Uterus (tissue), 4 donors: ENCODE measurements around the gene LRRC8B. TPM values are rescaled to one million over a fixed set of nuclear protein-coding genes. Genes with fewer than 3 reads are reported as not detected.

Source experiments
- DNase-seq, 2 donors: peaks; one replicate each; pipeline ENCODE4 v3.0.0-alpha.2; 2019 to 2020
- H3K27ac ChIP-seq, 2 donors: fragments of 200-600 bp; sonication (generic); 1 replicate in 1 of 2; 2 replicates in 1 of 2; pipeline ENCODE4 v1.5.1; 2016 to 2018
- H3K27me3 ChIP-seq, 2 donors: fragments of 200-600 bp; sonication (generic); one replicate each; pipeline ENCODE4 v1.5.1; 2018 to 2019; ENCODE audit warnings: control low read depth in 1 of 2
- H3K36me3 ChIP-seq, 2 donors: fragments of 200-600 bp; sonication (generic); one replicate each; pipeline ENCODE4 v1.5.1; 2019; ENCODE audit warnings: control low read depth in 1 of 2
- H3K4me1 ChIP-seq, 2 donors: fragments of 200-600 bp; sonication (generic); one replicate each; pipeline ENCODE4 v1.5.1; 2018 to 2019; ENCODE audit warnings: control low read depth in 1 of 2
- H3K4me3 ChIP-seq, 2 donors: fragments of 200-600 bp; sonication (generic); 1 replicate in 1 of 2; 2 replicates in 1 of 2; pipeline ENCODE4 v1.5.1; 2018 to 2019; ENCODE audit warnings: mild to moderate bottlenecking in 1 of 2
- H3K9me3 ChIP-seq, 2 donors: fragments of 200-600 bp; sonication (generic); one replicate each; pipeline ENCODE4 v1.5.1; 2019; ENCODE audit warnings: control low read depth in 1 of 2
- POLR2A ChIP-seq, 2 donors: fragments of 450-650 bp; IDR thresholded peaks; one replicate each; pipeline ENCODE4 v1.6.1; 2016; ENCODE audit warnings: antibody characterized with exemption in 2 of 2, mild to moderate bottlenecking in 1 of 2, moderate library complexity in 1 of 2
- intact Hi-C: fragments of 100-400 bp; cut with DNase I; formaldehyde crosslinking; loops from one replicate; pipeline ENCODE4 v1.15.1; 2023; ENCODE audit warnings: low total_unique reads
- total RNA-seq, 4 donors: library from RNA; depleted of rRNA in 3 of 4; stranded (reverse); fragments of >200 nt in 3 of 4; gene quantifications; one replicate each; pipeline versions ENCODE4 v1.1.0 to v1.2.4, GENCODE V29; 2014 to 2023
- TF ChIP-seq, protein P1 (sequence below), 4 experiments: fragments of 200-600 bp in 2 of 4; fragments of 450-650 bp in 2 of 4; sonication (generic) in 2 of 4; IDR thresholded peaks; one replicate each; pipeline ENCODE4 v1.5.1; 2016 to 2019; ENCODE audit warnings: antibody characterized with exemption in 4 of 4, mild to moderate bottlenecking in 2 of 4, moderate library complexity in 1 of 4
- donor health status: DM: yes; HTN: yes; CAD: no.

The LRRC8B gene
- total RNA-seq = 1 to 10 TPM; 1.0 to 9.8 (median 7.6) TPM

DNA sequence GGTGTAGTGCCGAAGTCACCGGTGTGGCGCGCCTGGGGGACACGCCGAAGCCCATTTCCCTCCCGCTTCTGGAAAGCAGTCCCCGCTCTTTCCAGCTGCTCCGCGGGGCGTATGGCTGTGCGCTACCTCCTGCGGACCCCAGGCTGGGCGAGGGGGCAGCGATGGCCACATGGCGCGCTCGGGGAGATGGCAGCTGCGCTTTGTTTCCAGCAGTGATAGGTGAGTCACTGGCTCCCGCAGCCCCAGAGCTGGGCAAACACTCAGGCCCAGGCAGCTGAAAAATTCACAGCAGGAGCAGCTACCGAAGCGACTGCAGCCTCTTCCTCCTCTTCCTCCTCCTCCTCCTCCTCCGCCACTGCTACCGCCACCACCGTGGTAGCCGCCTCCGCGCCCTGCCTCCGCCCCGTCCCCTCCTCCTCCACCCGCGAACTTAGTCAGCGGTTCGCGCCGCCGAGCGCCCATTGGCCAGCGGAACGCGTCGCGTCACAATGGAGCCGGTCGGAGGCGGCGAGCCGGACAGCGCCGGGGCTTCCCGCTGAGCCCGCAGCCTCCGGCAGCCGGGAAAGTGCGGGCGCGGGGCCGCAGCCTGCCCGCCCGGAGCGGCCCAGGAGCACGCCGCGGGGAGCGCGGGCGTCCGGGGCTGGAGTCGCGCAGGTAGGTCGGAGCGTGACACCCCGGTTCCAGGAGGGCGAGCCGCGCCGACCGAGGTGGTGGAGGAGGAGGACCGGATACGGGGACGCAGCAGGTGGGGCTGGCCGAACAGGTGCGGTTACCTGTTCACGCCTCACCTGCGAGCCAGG lies at the start of gene LRRC8B:
Gene LRRC8B (plus strand): TSS at position 461 of the 800 bp plus-strand sequence. CDS start 57,822 bp downstream, outside the sequence.
- Histone ChIP-seq H3K9me3 (no peaks in the 10 kb centered on the region), H3K36me3 (no peaks in the 10 kb centered on the region), H3K4me1 (peaks cover 0 to 5% of the 10 kb centered on the region in 2 donors), H3K4me3 (peak within 1 kb of the TSS; percentile 65 to 89), H3K27ac (peak within 1 kb of the TSS; percentile 87 to 88), H3K27me3 (no peaks in the 10 kb centered on the region)
- peak; percentile 86 for DNase-seq
- peak; percentile 80 to 90 for TF ChIP-seq POLR2A (IDR thresholded peaks at IDR 0.05)
- TF ChIP-seq, protein P1, sequence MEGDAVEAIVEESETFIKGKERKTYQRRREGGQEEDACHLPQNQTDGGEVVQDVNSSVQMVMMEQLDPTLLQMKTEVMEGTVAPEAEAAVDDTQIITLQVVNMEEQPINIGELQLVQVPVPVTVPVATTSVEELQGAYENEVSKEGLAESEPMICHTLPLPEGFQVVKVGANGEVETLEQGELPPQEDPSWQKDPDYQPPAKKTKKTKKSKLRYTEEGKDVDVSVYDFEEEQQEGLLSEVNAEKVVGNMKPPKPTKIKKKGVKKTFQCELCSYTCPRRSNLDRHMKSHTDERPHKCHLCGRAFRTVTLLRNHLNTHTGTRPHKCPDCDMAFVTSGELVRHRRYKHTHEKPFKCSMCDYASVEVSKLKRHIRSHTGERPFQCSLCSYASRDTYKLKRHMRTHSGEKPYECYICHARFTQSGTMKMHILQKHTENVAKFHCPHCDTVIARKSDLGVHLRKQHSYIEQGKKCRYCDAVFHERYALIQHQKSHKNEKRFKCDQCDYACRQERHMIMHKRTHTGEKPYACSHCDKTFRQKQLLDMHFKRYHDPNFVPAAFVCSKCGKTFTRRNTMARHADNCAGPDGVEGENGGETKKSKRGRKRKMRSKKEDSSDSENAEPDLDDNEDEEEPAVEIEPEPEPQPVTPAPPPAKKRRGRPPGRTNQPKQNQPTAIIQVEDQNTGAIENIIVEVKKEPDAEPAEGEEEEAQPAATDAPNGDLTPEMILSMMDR (IDR thresholded peaks at IDR 0.05) = peak in 1 of 4 experiments; percentile 2
- intact Hi-C loops = no loop called here

DNA sequence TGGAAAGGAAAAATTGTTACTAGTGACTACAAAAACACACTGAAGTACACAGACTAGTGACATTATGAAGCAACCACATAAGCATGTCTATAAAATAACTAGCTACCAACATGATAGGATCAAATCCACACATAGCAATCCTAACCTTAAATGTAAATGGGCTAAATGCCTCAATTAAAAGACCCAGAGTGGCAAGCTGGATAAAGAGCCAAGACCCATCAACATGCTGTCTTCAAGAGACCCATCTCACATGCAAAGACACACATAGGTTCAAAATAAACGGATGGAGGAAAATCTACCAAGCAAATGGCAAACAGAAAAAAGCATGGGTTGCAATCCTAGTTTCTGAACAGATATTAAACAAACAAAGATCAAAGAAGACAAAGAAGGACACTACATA lies 49.4 kb upstream of the LRRC8B start:
- DNase-seq = no peak
- no peaks in the 10 kb centered on the region for H3K9me3 ChIP-seq
- no peaks in the 10 kb centered on the region for H3K27me3 ChIP-seq
- H3K27ac ChIP-seq = no peak overlapping the region
- no peaks in the 10 kb centered on the region for H3K36me3 ChIP-seq
- intact Hi-C loops = no loop called here
- H3K4me1 ChIP-seq = no peaks in the 10 kb centered on the region
- no peak for TF ChIP-seq POLR2A (IDR thresholded peaks at IDR 0.05)
- TF ChIP-seq, protein P1 (IDR thresholded peaks at IDR 0.05) = no peak
- no peak overlapping the region for H3K4me3 ChIP-seq

DNA sequence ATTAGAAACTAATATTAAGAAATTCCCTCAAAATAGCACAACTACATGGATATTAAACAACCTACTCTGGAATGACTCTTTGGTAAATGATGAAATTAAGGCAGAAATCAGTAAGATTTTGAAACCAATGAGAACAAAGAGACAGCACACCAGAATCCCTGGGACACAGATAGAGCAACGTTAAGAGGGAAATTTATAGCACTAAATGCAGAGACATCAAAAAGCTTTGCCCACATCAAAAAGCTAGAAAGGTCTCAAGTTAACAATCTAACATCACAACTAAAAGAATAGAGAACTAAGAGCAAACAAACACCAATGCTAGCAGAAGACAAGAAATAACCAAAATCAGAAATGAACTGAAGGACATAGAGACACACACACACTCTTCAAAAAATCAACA lies 48.6 kb upstream of the LRRC8B start:
- TF ChIP-seq POLR2A (IDR thresholded peaks at IDR 0.05) = no peak
- TF ChIP-seq, protein P1 (IDR thresholded peaks at IDR 0.05) = no peak
- H3K4me3 ChIP-seq = no peak overlapping the region
- no peaks in the 10 kb centered on the region for H3K9me3 ChIP-seq
- H3K27ac ChIP-seq = no peak overlapping the region
- DNase-seq = no peak
- H3K36me3 ChIP-seq = no peaks in the 10 kb centered on the region
- no peaks in the 10 kb centered on the region for H3K4me1 ChIP-seq
- H3K27me3 ChIP-seq = no peaks in the 10 kb centered on the region
- intact Hi-C loops = no loop called here

DNA sequence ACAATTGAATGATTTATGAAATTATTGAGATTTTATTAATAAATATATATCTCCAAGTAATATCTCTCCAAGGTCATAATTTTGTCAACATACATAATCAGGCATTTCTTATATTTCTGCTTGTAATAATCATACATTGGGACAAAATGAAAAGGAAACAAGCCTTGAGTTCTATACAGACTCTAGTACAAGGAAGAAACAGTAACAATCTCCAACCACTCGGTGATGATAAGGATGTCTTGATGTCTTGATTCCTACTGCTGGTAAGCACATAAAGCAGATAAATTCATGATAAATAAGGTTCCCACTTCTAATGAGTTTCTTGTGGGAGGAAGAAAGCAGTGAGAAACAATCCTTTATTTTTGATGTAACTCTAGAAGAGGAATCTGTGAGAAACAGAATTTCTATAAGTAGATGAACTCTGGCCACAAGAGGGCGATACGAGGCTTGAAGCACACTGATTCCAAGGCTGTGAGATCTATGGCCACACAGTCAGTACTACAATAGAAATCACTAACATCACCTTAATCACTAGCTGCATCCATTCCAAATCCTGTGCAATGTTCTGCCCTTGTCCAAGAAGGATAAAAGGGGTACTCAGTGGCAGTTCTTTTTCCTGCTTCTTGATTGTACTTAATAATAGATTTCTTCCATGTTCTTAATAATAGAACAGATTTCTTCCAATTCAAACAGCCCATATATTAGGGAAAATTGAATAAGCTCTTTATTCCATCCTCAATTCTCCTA lies 41.4 kb upstream of the LRRC8B start:
- no peak overlapping the region for H3K27ac ChIP-seq
- DNase-seq = peak; percentile 64 to 85
- H3K4me3 ChIP-seq = no peak overlapping the region
- no peaks in the 10 kb centered on the region for H3K9me3 ChIP-seq
- no peaks in the 10 kb centered on the region for H3K27me3 ChIP-seq
- H3K4me1 ChIP-seq = no peaks in the 10 kb centered on the region
- H3K36me3 ChIP-seq = no peaks in the 10 kb centered on the region
- intact Hi-C loops = loop anchor here (10.0 kb wide), 1 partner anchor 282 kb away; no protein-coding TSS in a partner anchor
- TF ChIP-seq POLR2A (IDR thresholded peaks at IDR 0.05) = no peak
- TF ChIP-seq, protein P1 (IDR thresholded peaks at IDR 0.05) = peak; percentile 59 to 81 (median 74)

DNA sequence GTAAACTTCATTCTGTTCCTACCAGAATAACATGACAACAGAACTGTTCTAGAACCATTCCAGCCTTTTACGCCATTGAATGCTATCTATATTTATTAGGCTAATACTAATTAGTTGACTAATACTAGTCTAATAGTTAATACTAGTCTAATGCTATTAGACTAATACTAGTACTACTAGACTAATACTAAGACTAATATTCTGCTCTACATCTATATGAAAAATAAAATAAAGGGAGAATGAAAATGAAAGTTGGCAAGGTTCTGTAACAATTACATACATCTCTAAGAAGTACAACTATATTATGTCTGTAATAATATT lies 40.9 kb upstream of the LRRC8B start:
- no peak overlapping the region for H3K27ac ChIP-seq
- intact Hi-C loops = loop anchor here (10.0 kb wide), 1 partner anchor 281 kb away; no protein-coding TSS in a partner anchor
- no peaks in the 10 kb centered on the region for H3K27me3 ChIP-seq
- no peaks in the 10 kb centered on the region for H3K4me1 ChIP-seq
- no peak overlapping the region for H3K4me3 ChIP-seq
- no peaks in the 10 kb centered on the region for H3K36me3 ChIP-seq
- TF ChIP-seq, protein P1 (IDR thresholded peaks at IDR 0.05) = no peak
- no peak for TF ChIP-seq POLR2A (IDR thresholded peaks at IDR 0.05)
- H3K9me3 ChIP-seq = no peaks in the 10 kb centered on the region
- no peak for DNase-seq
